Measurements from ENCODE around the gene ARHGAP24.
"Not testable (repeated sequence)": the region's sequence is repeated elsewhere in the genome, so short reads cannot be mapped to it uniquely, and the experiment has no call there.

Gene ARHGAP24

GRCh38 chr4:85787133-85787532 lies 312.2 kb downstream of the ARHGAP24 start:
- DNase-seq, result no peak

- DNase-seq, result no peak
Measured at GRCh38 chr4:85788604-85789003, 313.7 kb downstream of the ARHGAP24 start.

GRCh38 chr4:85789241-85789640 lies 314.3 kb downstream of the ARHGAP24 start:
- DNase-seq, result no peak

GRCh38 chr4:85790582-85790981 lies 315.6 kb downstream of the ARHGAP24 start:
- DNase-seq, result no peak

- DNase-seq, result no peak
Measured at GRCh38 chr4:85792376-85793232, 317.7 kb downstream of the ARHGAP24 start.

GRCh38 chr4:85793233-85793585 lies 318.3 kb downstream of the ARHGAP24 start:
- DNase-seq, result no peak

GRCh38 chr4:85798012-85798770 lies 323.2 kb downstream of the ARHGAP24 start:
- DNase-seq, result no peak

- DNase-seq, result no peak
Measured at GRCh38 chr4:85803856-85804255, 328.9 kb downstream of the ARHGAP24 start.

GRCh38 chr4:85805891-85806290 lies 330.9 kb downstream of the ARHGAP24 start:
- DNase-seq, result no peak

- DNase-seq, result no peak
Measured at GRCh38 chr4:85806334-85806733, 331.4 kb downstream of the ARHGAP24 start.

- DNase-seq, result no peak
Measured at GRCh38 chr4:85807247-85807950, 332.4 kb downstream of the ARHGAP24 start.

- no peak for DNase-seq
Measured at GRCh38 chr4:85808104-85808503, 333.2 kb downstream of the ARHGAP24 start.

- DNase-seq, result no peak
Measured at GRCh38 chr4:85808864-85809263, 333.9 kb downstream of the ARHGAP24 start.

- no peak for DNase-seq
Measured at GRCh38 chr4:85812776-85813175, 337.8 kb downstream of the ARHGAP24 start.

- no peak for DNase-seq
Measured at GRCh38 chr4:85815796-85816459, 341.0 kb downstream of the ARHGAP24 start.

GRCh38 chr4:85818700-85819099 lies 343.8 kb downstream of the ARHGAP24 start:
- DNase-seq, result no peak

GRCh38 chr4:85820101-85820500 lies 345.2 kb downstream of the ARHGAP24 start:
- not testable (repeated sequence) for DNase-seq

- no peak for DNase-seq
Measured at GRCh38 chr4:85821688-85822455, 346.9 kb downstream of the ARHGAP24 start.

- no peak for DNase-seq
Measured at GRCh38 chr4:85823295-85823694, 348.3 kb downstream of the ARHGAP24 start.

- DNase-seq, result no peak
Measured at GRCh38 chr4:85824166-85824945, 349.4 kb downstream of the ARHGAP24 start.

- DNase-seq, result no peak
Measured at GRCh38 chr4:85826060-85826678, 351.2 kb downstream of the ARHGAP24 start.

All from NCI-H146 (cell line).